H1 (cell line): ENCODE results near the gene TRIM47. TPM values are rescaled to one million over a fixed set of nuclear protein-coding genes. Genes with fewer than 3 reads are reported as not detected.
A peak's percentile ranks its signal among the peaks of the same experiment; 100 is the strongest.

Experiments used
- CTCF ChIA-PET: fragments of 300-600 bp; sonication (Branson Sonifier 250); formaldehyde crosslinking; loops from one replicate; lab custom pipeline; 2021; ENCODE audit not compliant: partially characterized antibody; lab: Charles Lee
- POLR2A ChIA-PET: fragments of 300-600 bp; sonication (Branson Sonifier 250); formaldehyde crosslinking; loops from one replicate; lab custom pipeline; 2021; ENCODE audit warnings: inconsistent platforms; ENCODE audit not compliant: partially characterized antibody; lab: Charles Lee
- DNase-seq, 2 experiments: peaks; one replicate each; pipeline versions ENCODE4 v3.0.0 to v3.0.0-alpha.2; 2010 to 2022; ENCODE audit warnings: low spot score in 2 of 2, low read depth in 1 of 2, mixed read lengths in 1 of 2
- FAIRE-seq: peaks from 2 replicates; lab custom pipeline; 2011; peaks lifted over from hg19 to GRCh38; lab: Jason Lieb, UNC
- H2AFZ ChIP-seq: 2 replicates; pipeline ENCODE4 v1.8.1; 2012; ENCODE audit warnings: low read length, inconsistent platforms
- H2AK5ac ChIP-seq: 2 replicates; pipeline ENCODE4 v1.6.1; 2013; ENCODE audit warnings: low read depth, low read length
- H2BK120ac ChIP-seq: replicated peaks from 2 replicates; pipeline ENCODE3; 2013; ENCODE audit warnings: low read depth, low read length, inconsistent platforms
- H2BK12ac ChIP-seq: 2 replicates; pipeline ENCODE4 v1.6.1; 2013; ENCODE audit warnings: low read depth, low read length
- H2BK15ac ChIP-seq: 2 replicates; pipeline ENCODE4 v1.6.1; 2013; ENCODE audit warnings: low read length
- H2BK20ac ChIP-seq: 2 replicates; pipeline ENCODE4 v1.6.1; 2013; ENCODE audit warnings: low read length
- H2BK5ac ChIP-seq: 2 replicates; pipeline ENCODE4 v1.6.1; 2013; ENCODE audit warnings: low read depth, low read length
- H3K14ac ChIP-seq: 2 replicates; pipeline ENCODE4 v1.6.1; 2013; ENCODE audit warnings: inconsistent platforms; ENCODE audit not compliant: insufficient read length
- H3K18ac ChIP-seq: 2 replicates; pipeline ENCODE4 v1.6.1; 2013; ENCODE audit warnings: low read length; ENCODE audit errors: extremely low read depth
- H3K23ac ChIP-seq: 2 replicates; pipeline ENCODE4 v1.6.1; 2013; ENCODE audit warnings: inconsistent platforms; ENCODE audit not compliant: insufficient read length
- H3K23me2 ChIP-seq: 2 replicates; pipeline ENCODE4 v1.6.1; 2013; ENCODE audit warnings: low read depth, low read length
- H3K27ac ChIP-seq: 2 replicates; pipeline ENCODE4 v1.6.1; 2011; ENCODE audit warnings: low read depth, low read length, inconsistent platforms
- H3K27me3 ChIP-seq, 4 experiments: replicated peaks in 1 of 4; 1 replicate in 1 of 4; 2 replicates in 3 of 4; pipeline versions ENCODE4 v1.6.1 to v1.8.1; 2011 to 2013; ENCODE audit warnings: low read length in 3 of 4, mild to moderate bottlenecking in 3 of 4, inconsistent platforms in 2 of 4, mixed read lengths in 2 of 4, moderate library complexity in 1 of 4; ENCODE audit not compliant: control insufficient read depth in 3 of 4, insufficient read depth in 3 of 4; ENCODE audit errors: extremely low read depth in 1 of 4
- H3K36me3 ChIP-seq, 4 experiments: 2 replicates each; pipeline versions ENCODE4 v1.6.1 to v1.8.1; 2011 to 2013; ENCODE audit warnings: mild to moderate bottlenecking in 4 of 4, low read length in 3 of 4, moderate library complexity in 2 of 4, control low read depth in 1 of 4, inconsistent platforms in 1 of 4; ENCODE audit not compliant: insufficient read depth in 4 of 4, control insufficient read depth in 2 of 4
- H3K4ac ChIP-seq: replicated peaks from 2 replicates; pipeline ENCODE3; 2013; ENCODE audit warnings: low read length, low read depth, mixed read lengths, inconsistent platforms; ENCODE audit not compliant: insufficient read length
- H3K4me1 ChIP-seq, 4 experiments: replicated peaks in 1 of 4; 1 replicate in 1 of 4; 2 replicates in 3 of 4; pipeline versions ENCODE4 v1.6.1 to v1.8.1; 2011 to 2013; ENCODE audit warnings: low read length in 3 of 4, inconsistent platforms in 2 of 4, mixed read lengths in 1 of 4; ENCODE audit not compliant: insufficient read depth in 4 of 4, control insufficient read depth in 3 of 4
- H3K4me2 ChIP-seq, 2 experiments: 2 replicates each; pipeline versions ENCODE4 v1.6.1 to v1.8.1; 2011 to 2013; ENCODE audit warnings: low read depth in 2 of 2, low read length in 2 of 2, control low read depth in 1 of 2, inconsistent platforms in 1 of 2, mild to moderate bottlenecking in 1 of 2; ENCODE audit not compliant: insufficient read depth in 1 of 2
- H3K4me3 ChIP-seq, 4 experiments: fragments of 200-600, 300-600 bp in 1 of 4; sonication (generic), shearing (Covaris generic), sonication (Bioruptor Twin) in 1 of 4; 2 replicates each; pipeline versions ENCODE4 v1.5.1 to v1.8.1; 2011 to 2016; ENCODE audit warnings: low read length in 4 of 4, low read depth in 3 of 4, control low read depth in 2 of 4, inconsistent platforms in 2 of 4, mild to moderate bottlenecking in 2 of 4, mixed read lengths in 1 of 4, moderate library complexity in 1 of 4; ENCODE audit not compliant: insufficient read depth in 2 of 4; ENCODE audit errors: extremely low read depth in 1 of 4
- H3K56ac ChIP-seq: replicated peaks from 2 replicates; pipeline ENCODE3; 2013; ENCODE audit warnings: low read depth, mild to moderate bottlenecking, mixed read lengths, low read length, inconsistent platforms; ENCODE audit not compliant: insufficient read length
- H3K79me1 ChIP-seq: 2 replicates; pipeline ENCODE4 v1.6.1; 2013; ENCODE audit warnings: low read depth, low read length, control low read depth
- H3K79me2 ChIP-seq, 2 experiments: 2 replicates each; pipeline versions ENCODE4 v1.6.1 to v1.8.1; 2012 to 2013; ENCODE audit warnings: low read length in 2 of 2, mild to moderate bottlenecking in 2 of 2, inconsistent platforms in 1 of 2; ENCODE audit not compliant: insufficient read depth in 2 of 2, control insufficient read depth in 1 of 2
- H3K9ac ChIP-seq, 4 experiments: replicated peaks in 1 of 4; 1 replicate in 1 of 4; 2 replicates in 3 of 4; pipeline versions ENCODE4 v1.6.1 to v1.8.1; 2011 to 2013; ENCODE audit warnings: low read depth in 3 of 4, low read length in 3 of 4, control low read depth in 2 of 4, mild to moderate bottlenecking in 2 of 4, moderate library complexity in 2 of 4, inconsistent platforms in 1 of 4; ENCODE audit errors: extremely low read depth in 1 of 4
- H3K9me3 ChIP-seq, 2 experiments: 2 replicates each; pipeline versions ENCODE4 v1.6.1 to v1.8.1; 2012 to 2013; ENCODE audit warnings: mild to moderate bottlenecking in 2 of 2, moderate library complexity in 2 of 2, control low read depth in 1 of 2, inconsistent platforms in 1 of 2, low read depth in 1 of 2, low read length in 1 of 2, mixed read lengths in 1 of 2; ENCODE audit not compliant: insufficient read depth in 2 of 2
- H4K20me1 ChIP-seq, 2 experiments: replicated peaks in 1 of 2; 2 replicates each; pipeline versions ENCODE3 to v1.8.1; 2011 to 2013; ENCODE audit warnings: inconsistent platforms in 2 of 2, low read length in 2 of 2, mild to moderate bottlenecking in 1 of 2; ENCODE audit not compliant: insufficient read depth in 2 of 2, control insufficient read depth in 1 of 2
- H4K5ac ChIP-seq: 2 replicates; pipeline ENCODE4 v1.6.1; 2013; ENCODE audit warnings: low read length, low read depth, mixed read lengths, inconsistent platforms; ENCODE audit not compliant: insufficient read length
- H4K8ac ChIP-seq: 2 replicates; pipeline ENCODE4 v1.8.0; 2013; ENCODE audit warnings: mild to moderate bottlenecking, moderate library complexity, low read length, inconsistent platforms; ENCODE audit not compliant: insufficient read depth; ENCODE audit errors: extremely low read depth
- H4K91ac ChIP-seq: replicated peaks from 2 replicates; pipeline ENCODE3; 2013; ENCODE audit warnings: low read length, mixed read lengths, inconsistent platforms; ENCODE audit not compliant: insufficient read length
- ASH2L ChIP-seq: fragments of 200-600, 300-600 bp; sonication (generic); IDR thresholded peaks from one replicate; pipeline ENCODE4 v1.7.1; 2017; ENCODE audit warnings: low read length
- BCL11A ChIP-seq, 2 experiments: IDR thresholded peaks; one replicate each; pipeline ENCODE4 v1.6.1; 2011; ENCODE audit warnings: low read depth in 2 of 2, low read length in 2 of 2, mild to moderate bottlenecking in 2 of 2
- CEBPB ChIP-seq: IDR thresholded peaks from 2 replicates; pipeline ENCODE4 v1.6.1; 2012; ENCODE audit warnings: low read depth, low read length
- EZH2 ChIP-seq: fragments of 200-600 bp; sonication (generic); IDR thresholded peaks from 2 replicates; pipeline ENCODE4 v1.7.1; 2012; ENCODE audit warnings: low read depth, mild to moderate bottlenecking, moderate library complexity, low read length, inconsistent platforms; ENCODE audit not compliant: severe bottlenecking
- SIRT6 ChIP-seq: IDR thresholded peaks from one replicate; pipeline ENCODE4 v1.7.1; 2012; ENCODE audit warnings: low read length, inconsistent platforms
- SRF ChIP-seq: IDR thresholded peaks from 2 replicates; pipeline ENCODE4 v1.6.1; 2011; ENCODE audit warnings: mild to moderate bottlenecking, low read depth, low read length, moderate library complexity
- TBP ChIP-seq: IDR thresholded peaks from 2 replicates; pipeline ENCODE4 v1.6.1; 2011; ENCODE audit warnings: low read depth, low read length, improper control_type of control experiment
- TEAD4 ChIP-seq: IDR thresholded peaks from 2 replicates; pipeline ENCODE4 v1.6.1; 2012; ENCODE audit warnings: low read depth, low read length, inconsistent platforms, mixed read lengths
- WGBS, 2 experiments: shearing (Covaris generic) in 1 of 2; methylation state at CpG; one replicate each; pipeline versions ENCODE4 v1.1.6 to v1.1.7; 2013 to 2015; ENCODE audit warnings: low lambda C conversion rate in 2 of 2, mixed read lengths in 2 of 2, inconsistent platforms in 1 of 2, low coverage in 1 of 2, missing lambda C conversion rate in 1 of 2; ENCODE audit not compliant: insufficient replicate concordance in 2 of 2, insufficient coverage in 1 of 2, insufficient read length in 1 of 2; ENCODE audit errors: extremely low coverage in 1 of 2, missing lambda C conversion rate in 1 of 2; 5-methylcytosine and 5-hydroxymethylcytosine counted together
- polyA plus RNA-seq, 7 experiments: library from polyadenylated mRNA; depleted of rRNA in 3 of 7; stranded (reverse) in 5 of 7; unstranded in 2 of 7; fragments of >200 nt in 5 of 7; fragments of 200-250 nt in 2 of 7; gene quantifications; 1 replicate in 5 of 7; 2 replicates in 1 of 7; 4 replicates in 1 of 7; pipeline versions ENCODE4 v1.2.1 to v1.2.3, GENCODE V29; 2011 to 2013; ENCODE audit warnings: missing spikeins in 2 of 7, mixed read lengths in 2 of 7
- total RNA-seq: library from RNA; stranded (reverse); fragmentation: NEBNext Ultra II Directional; extraction: Animal tissue kit (Norgen Biotek cat#: 25700); gene quantifications from 2 replicates; pipeline ENCODE4 v1.2.1, GENCODE V29; 2021
- TF ChIP-seq, protein P1 (sequence below), 3 experiments: IDR thresholded peaks; 1 replicate in 2 of 3; 2 replicates in 1 of 3; pipeline versions ENCODE4 v1.5.1 to v1.6.1; 2011; ENCODE audit warnings: low read length in 3 of 3, mild to moderate bottlenecking in 3 of 3, inconsistent platforms in 2 of 3, low read depth in 1 of 3, moderate library complexity in 1 of 3; ENCODE audit not compliant: insufficient read depth in 1 of 3; ENCODE audit errors: control extremely low read depth in 1 of 3

The TRIM47 gene
- total and polyA plus RNA-seq, 2 of the 8 experiments (the other 6 are each of a cell fraction or from before 2014, with no cell fraction given), result 6.3 to 6.4 TPM

DNA sequence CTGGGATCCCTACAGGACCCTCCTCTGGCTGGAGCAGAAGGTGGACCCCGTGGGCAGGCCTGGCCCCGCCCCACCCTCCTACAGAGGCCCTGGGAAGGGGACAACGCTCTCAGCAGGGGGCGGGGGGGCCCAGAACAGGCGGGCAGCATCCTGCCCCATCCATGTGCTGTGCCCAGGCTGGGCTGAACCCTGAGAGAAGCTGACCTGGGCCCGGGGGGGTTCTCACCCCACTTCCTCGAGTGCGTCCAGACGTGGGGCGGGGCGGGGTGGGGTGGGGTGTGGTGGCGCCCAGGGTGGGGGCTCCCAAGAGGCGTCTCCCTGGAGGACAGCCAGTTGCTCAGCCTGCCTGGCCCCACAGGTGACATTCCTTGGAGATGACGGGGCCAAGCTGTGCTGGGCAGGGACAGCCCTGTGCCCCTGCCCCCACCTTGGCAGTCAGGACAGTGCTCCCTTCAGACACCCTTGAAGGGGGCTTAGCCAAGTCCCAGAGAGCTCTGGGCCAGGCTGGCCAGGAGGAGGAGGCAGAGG lies 33.8 kb downstream of the TRIM47 start:
- Histone ChIP-seq H4K8ac (peak overlapping the region; percentile 4; the same call in 1 of the 2 replicates), H2BK5ac (peak overlapping the region; percentile 69; the same call in 1 of the 2 replicates), H3K18ac (peak overlapping the region; percentile 95), H4K91ac (no peak overlapping the region), H3K9ac (no peak overlapping the region), H3K14ac (no peak overlapping the region), H2AFZ (no peak overlapping the region), H3K4ac (no peak overlapping the region), H3K23ac (no peak overlapping the region), H3K9me3 (no peaks in the 10 kb centered on the region), H3K79me2 (no peaks in the 10 kb centered on the region), H3K4me3 (no peak overlapping the region), H3K4me2 (no peak overlapping the region), H3K4me1 (peaks cover 0 to 8% (median 6%) of the 10 kb centered on the region in 4 experiments; a peak in 4 of 7 replicates), H3K56ac (no peak overlapping the region), H3K27ac (no peak overlapping the region), H2BK15ac (no peak overlapping the region), H2BK12ac (no peak overlapping the region), H4K20me1 (peaks cover 4 to 5% of the 10 kb centered on the region in 2 experiments), H2BK120ac (no peak overlapping the region), H2BK20ac (no peak overlapping the region), H2AK5ac (no peak overlapping the region), H3K36me3 (peaks cover 2 to 20% (median 17%) of the 10 kb centered on the region in 4 experiments), H3K79me1 (no peaks in the 10 kb centered on the region), H4K5ac (no peak overlapping the region), H3K23me2 (no peaks in the 10 kb centered on the region), H3K27me3 (no peaks in the 10 kb centered on the region)
- no peak for FAIRE-seq
- CTCF ChIA-PET, result interaction anchor here (0.7 to 27.2 kb wide), 12 partner anchors 14 to 160 kb away, joined by 3 to 563 read pairs (median 6); partner anchors contain the start of genes UNK and WBP2
- no peak for DNase-seq
- POLR2A ChIA-PET, result interaction anchor here (1.0 to 4.3 kb wide), 7 partner anchors 11 to 65 kb away, joined by 3 to 36 read pairs (median 6); partner anchors contain the start of genes TRIM47 and WBP2
- TF ChIP-seq SIRT6, result no peak
- TF ChIP-seq ASH2L, result no peak
- no peak for TF ChIP-seq TBP
- no peak for TF ChIP-seq CEBPB
- TF ChIP-seq TEAD4, result no peak
- no peak for TF ChIP-seq SRF
- TF ChIP-seq, protein P1, sequence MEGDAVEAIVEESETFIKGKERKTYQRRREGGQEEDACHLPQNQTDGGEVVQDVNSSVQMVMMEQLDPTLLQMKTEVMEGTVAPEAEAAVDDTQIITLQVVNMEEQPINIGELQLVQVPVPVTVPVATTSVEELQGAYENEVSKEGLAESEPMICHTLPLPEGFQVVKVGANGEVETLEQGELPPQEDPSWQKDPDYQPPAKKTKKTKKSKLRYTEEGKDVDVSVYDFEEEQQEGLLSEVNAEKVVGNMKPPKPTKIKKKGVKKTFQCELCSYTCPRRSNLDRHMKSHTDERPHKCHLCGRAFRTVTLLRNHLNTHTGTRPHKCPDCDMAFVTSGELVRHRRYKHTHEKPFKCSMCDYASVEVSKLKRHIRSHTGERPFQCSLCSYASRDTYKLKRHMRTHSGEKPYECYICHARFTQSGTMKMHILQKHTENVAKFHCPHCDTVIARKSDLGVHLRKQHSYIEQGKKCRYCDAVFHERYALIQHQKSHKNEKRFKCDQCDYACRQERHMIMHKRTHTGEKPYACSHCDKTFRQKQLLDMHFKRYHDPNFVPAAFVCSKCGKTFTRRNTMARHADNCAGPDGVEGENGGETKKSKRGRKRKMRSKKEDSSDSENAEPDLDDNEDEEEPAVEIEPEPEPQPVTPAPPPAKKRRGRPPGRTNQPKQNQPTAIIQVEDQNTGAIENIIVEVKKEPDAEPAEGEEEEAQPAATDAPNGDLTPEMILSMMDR (IDR thresholded peaks at IDR 0.05; ENCODE audit: control extremely low read depth in 1 of 3, insufficient read depth in 1 of 3, low read depth in 1 of 3, low read length in 3 of 3), result no peak
- no peak for TF ChIP-seq EZH2
- TF ChIP-seq BCL11A (IDR thresholded peaks at IDR 0.05; ENCODE audit: low read depth in 2 of 2, low read length in 2 of 2), result no peak
- WGBS, 2 experiments, result 72% methylated on average over 2 of the region's 14 CpGs; no CpG with 5 or more reads in 1 of the 2 experiments
